Measurements from ENCODE around the gene IPO9. TPM values are rescaled to one million over a fixed set of nuclear protein-coding genes. Genes with fewer than 3 reads are reported as not detected.
A peak's percentile ranks its signal among the peaks of the same experiment; 100 is the strongest.

IPO9 gene
- polyA plus RNA-seq, 1 donor (not counting 4 experiments of a cell fraction or from before 2014, with no cell fraction given), result 38.9 TPM

DNA sequence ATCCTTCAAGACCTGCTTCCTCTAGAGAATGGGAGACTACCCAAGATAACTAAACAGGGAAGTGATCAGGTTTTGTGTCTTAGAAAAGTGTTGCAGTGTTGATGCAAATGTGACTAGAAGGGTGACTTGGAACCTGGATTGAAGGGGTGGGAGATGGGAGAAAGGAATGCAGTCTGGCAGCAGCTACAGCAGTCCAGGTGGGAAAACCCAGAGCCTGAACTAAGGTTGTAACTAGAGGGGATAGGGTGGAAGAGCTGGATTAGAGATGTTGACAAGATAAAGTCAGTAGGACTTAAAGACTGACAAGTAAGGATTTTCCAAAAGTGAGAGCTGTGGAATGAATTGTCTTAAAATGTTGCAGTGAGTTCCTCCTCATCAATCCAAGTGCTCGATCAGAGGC is 52.7 kb downstream of the IPO9 start:
- Histone ChIP-seq H3K27me3 (ENCODE audit: control insufficient read depth, extremely low read depth, insufficient read depth, low read length) (no peaks in the 10 kb centered on the region), H2AFZ (ENCODE audit: control insufficient read depth, low read length) (no peak overlapping the region), H3K9me1 (ENCODE audit: control insufficient read depth, extremely low read depth, insufficient read depth, low read length) (peaks cover 5% of the 10 kb centered on the region), H3K4me1 (ENCODE audit: control insufficient read depth, extremely low read depth, insufficient read depth, low read length) (peaks cover 39% of the 10 kb centered on the region), H4K20me1 (ENCODE audit: control insufficient read depth, extremely low read depth, insufficient read depth, low read length) (no peaks in the 10 kb centered on the region), H3K79me2 (ENCODE audit: control insufficient read depth, insufficient read depth, low read length) (no peaks in the 10 kb centered on the region), H3K9me3 (ENCODE audit: control insufficient read depth, low read depth, low read length) (no peaks in the 10 kb centered on the region), H3K4me3 (ENCODE audit: control insufficient read depth in 2 of 3, extremely low read depth in 1 of 3, insufficient read depth in 2 of 3, low read depth in 1 of 3, low read length in 3 of 3) (no peak overlapping the region), H3K36me3 (ENCODE audit: control insufficient read depth in 2 of 2, extremely low read depth in 1 of 2, insufficient read depth in 2 of 2, low read length in 2 of 2) (peaks cover 0 to 3% of the 10 kb centered on the region in 2 experiments), H3K27ac (ENCODE audit: control insufficient read depth, insufficient read depth, low read length) (no peak overlapping the region), H3K9ac (ENCODE audit: control insufficient read depth, extremely low read depth, insufficient read depth, low read length) (no peak overlapping the region), H3K4me2 (ENCODE audit: control insufficient read depth, extremely low read depth, insufficient read depth, low read depth, low read length) (no peak overlapping the region)
- TF ChIP-seq, protein P1, sequence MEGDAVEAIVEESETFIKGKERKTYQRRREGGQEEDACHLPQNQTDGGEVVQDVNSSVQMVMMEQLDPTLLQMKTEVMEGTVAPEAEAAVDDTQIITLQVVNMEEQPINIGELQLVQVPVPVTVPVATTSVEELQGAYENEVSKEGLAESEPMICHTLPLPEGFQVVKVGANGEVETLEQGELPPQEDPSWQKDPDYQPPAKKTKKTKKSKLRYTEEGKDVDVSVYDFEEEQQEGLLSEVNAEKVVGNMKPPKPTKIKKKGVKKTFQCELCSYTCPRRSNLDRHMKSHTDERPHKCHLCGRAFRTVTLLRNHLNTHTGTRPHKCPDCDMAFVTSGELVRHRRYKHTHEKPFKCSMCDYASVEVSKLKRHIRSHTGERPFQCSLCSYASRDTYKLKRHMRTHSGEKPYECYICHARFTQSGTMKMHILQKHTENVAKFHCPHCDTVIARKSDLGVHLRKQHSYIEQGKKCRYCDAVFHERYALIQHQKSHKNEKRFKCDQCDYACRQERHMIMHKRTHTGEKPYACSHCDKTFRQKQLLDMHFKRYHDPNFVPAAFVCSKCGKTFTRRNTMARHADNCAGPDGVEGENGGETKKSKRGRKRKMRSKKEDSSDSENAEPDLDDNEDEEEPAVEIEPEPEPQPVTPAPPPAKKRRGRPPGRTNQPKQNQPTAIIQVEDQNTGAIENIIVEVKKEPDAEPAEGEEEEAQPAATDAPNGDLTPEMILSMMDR (optimal IDR thresholded peaks at IDR 0.05 in 1 of 3, IDR thresholded peaks at IDR 0.05 in 1 of 3, conservative IDR thresholded peaks at IDR 0.05 in 1 of 3; ENCODE audit: extremely low read depth in 1 of 3, insufficient read depth in 2 of 3, low read length in 3 of 3), result no peak
- no peak for TF ChIP-seq EZH2 (IDR thresholded peaks at IDR 0.05; ENCODE audit: low read length)
- DNase-seq (ENCODE audit: low read depth, low spot score), result no peak
- FAIRE-seq, result no peak
- dilution Hi-C loops (cut with MboI; ENCODE audit: extremely low pct_ligation_motif_present, low sequenced_read_pairs), result no loop called here

DNA sequence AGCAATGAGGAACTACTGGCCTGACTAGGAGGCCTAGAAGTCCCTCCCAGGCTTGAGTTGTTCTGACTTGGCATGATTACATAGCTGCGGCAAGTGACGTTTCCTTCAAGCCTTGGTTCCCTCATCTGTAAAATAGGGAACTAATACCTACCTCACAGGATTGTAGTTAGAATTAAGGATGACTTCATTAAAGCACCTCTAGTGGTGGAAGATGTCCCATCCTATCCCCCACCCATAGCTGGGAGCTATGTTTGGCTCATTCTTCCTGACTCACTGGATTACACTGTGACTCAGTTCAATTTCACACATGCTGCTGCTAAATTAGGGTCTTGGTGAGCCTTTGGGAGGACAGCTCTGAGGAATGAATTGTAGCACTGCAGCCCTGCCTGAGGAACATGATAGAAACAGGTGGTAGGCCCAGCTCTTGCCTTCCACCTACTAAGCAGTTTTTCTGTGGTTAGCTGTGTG is 53.7 kb downstream of the IPO9 start:
- FAIRE-seq, result peak; percentile 99
- Histone ChIP-seq H3K9ac (ENCODE audit: control insufficient read depth, extremely low read depth, insufficient read depth, low read length) (peak overlapping the region; percentile 63), H3K27me3 (ENCODE audit: control insufficient read depth, extremely low read depth, insufficient read depth, low read length) (peaks cover 5% of the 10 kb centered on the region), H2AFZ (ENCODE audit: control insufficient read depth, low read length) (no peak overlapping the region), H3K4me2 (ENCODE audit: control insufficient read depth, extremely low read depth, insufficient read depth, low read depth, low read length) (peak overlapping the region; percentile 75), H3K4me1 (ENCODE audit: control insufficient read depth, extremely low read depth, insufficient read depth, low read length) (peaks cover 39% of the 10 kb centered on the region), H4K20me1 (ENCODE audit: control insufficient read depth, extremely low read depth, insufficient read depth, low read length) (no peaks in the 10 kb centered on the region), H3K4me3 (ENCODE audit: control insufficient read depth in 2 of 3, extremely low read depth in 1 of 3, insufficient read depth in 2 of 3, low read depth in 1 of 3, low read length in 3 of 3) (no peak overlapping the region), H3K27ac (ENCODE audit: control insufficient read depth, insufficient read depth, low read length) (peak overlapping the region; percentile 81), H3K36me3 (ENCODE audit: control insufficient read depth in 2 of 2, extremely low read depth in 1 of 2, insufficient read depth in 2 of 2, low read length in 2 of 2) (peaks cover 0 to 3% of the 10 kb centered on the region in 2 experiments), H3K79me2 (ENCODE audit: control insufficient read depth, insufficient read depth, low read length) (no peaks in the 10 kb centered on the region), H3K9me3 (ENCODE audit: control insufficient read depth, low read depth, low read length) (no peaks in the 10 kb centered on the region), H3K9me1 (ENCODE audit: control insufficient read depth, extremely low read depth, insufficient read depth, low read length) (peaks cover 5% of the 10 kb centered on the region)
- DNase-seq (ENCODE audit: low read depth, low spot score), result peak; percentile 87
- TF ChIP-seq EZH2 (IDR thresholded peaks at IDR 0.05; ENCODE audit: low read length), result no peak
- TF ChIP-seq, protein P1 (optimal IDR thresholded peaks at IDR 0.05 in 1 of 3, IDR thresholded peaks at IDR 0.05 in 1 of 3, conservative IDR thresholded peaks at IDR 0.05 in 1 of 3; ENCODE audit: extremely low read depth in 1 of 3, insufficient read depth in 2 of 3, low read length in 3 of 3), result peak; percentile 44 to 74 (median 47)
- dilution Hi-C loops (cut with MboI; ENCODE audit: extremely low pct_ligation_motif_present, low sequenced_read_pairs), result no loop called here
